ENCODE measurements around the gene DNAJC22. TPM values are rescaled to one million over a fixed set of nuclear protein-coding genes. Genes with fewer than 3 reads are reported as not detected.
A peak's percentile ranks its signal among the peaks of the same experiment; 100 is the strongest.

The DNAJC22 gene
- total and polyA plus RNA-seq, 9 of the 15 experiments (the other 6 are each of a cell fraction or from before 2014, with no cell fraction given), result 0.10 to 1.2 (median 0.47) TPM

DNA sequence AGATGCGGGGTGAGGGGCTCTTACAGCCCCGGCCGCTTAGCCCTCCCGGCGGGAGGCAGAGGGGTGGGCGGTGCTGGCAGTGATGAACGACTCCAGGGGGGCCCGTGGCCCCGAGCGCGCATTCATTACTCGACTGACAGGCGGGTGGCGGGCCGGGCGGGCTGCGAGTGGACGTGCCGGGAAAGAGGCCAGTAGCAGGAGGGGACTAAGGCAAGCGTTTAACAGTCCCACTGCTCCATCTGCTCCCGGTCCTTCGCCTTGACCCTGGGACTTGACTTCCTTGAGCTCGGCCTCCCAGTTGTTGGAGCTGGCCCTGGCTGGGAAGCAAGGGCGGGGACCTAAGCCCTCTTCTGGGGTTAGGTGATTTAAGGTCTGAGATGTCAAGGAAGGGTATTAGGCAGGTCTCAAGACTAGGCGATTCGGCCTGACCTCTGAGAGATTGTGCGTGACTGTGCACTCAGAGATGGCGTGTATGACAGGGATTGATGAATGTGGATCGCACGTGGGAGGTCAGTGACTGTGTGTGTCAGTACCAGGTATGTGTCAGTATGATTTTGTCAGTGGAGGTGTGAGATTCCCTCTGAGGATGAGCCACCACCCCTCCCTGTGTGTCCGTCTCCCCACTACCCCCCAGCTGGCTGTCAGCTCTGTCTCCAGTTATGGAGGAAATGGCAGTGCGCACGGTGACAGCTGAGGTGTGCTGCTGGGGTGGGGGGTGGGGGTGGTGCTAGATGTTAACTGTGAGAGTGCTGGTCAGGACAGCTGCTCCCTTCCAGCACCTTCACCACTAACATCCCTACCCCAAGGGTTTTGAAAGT, 3.6 kb upstream of the DNAJC22 start (continued):
- TF ChIP-seq, protein P1, sequence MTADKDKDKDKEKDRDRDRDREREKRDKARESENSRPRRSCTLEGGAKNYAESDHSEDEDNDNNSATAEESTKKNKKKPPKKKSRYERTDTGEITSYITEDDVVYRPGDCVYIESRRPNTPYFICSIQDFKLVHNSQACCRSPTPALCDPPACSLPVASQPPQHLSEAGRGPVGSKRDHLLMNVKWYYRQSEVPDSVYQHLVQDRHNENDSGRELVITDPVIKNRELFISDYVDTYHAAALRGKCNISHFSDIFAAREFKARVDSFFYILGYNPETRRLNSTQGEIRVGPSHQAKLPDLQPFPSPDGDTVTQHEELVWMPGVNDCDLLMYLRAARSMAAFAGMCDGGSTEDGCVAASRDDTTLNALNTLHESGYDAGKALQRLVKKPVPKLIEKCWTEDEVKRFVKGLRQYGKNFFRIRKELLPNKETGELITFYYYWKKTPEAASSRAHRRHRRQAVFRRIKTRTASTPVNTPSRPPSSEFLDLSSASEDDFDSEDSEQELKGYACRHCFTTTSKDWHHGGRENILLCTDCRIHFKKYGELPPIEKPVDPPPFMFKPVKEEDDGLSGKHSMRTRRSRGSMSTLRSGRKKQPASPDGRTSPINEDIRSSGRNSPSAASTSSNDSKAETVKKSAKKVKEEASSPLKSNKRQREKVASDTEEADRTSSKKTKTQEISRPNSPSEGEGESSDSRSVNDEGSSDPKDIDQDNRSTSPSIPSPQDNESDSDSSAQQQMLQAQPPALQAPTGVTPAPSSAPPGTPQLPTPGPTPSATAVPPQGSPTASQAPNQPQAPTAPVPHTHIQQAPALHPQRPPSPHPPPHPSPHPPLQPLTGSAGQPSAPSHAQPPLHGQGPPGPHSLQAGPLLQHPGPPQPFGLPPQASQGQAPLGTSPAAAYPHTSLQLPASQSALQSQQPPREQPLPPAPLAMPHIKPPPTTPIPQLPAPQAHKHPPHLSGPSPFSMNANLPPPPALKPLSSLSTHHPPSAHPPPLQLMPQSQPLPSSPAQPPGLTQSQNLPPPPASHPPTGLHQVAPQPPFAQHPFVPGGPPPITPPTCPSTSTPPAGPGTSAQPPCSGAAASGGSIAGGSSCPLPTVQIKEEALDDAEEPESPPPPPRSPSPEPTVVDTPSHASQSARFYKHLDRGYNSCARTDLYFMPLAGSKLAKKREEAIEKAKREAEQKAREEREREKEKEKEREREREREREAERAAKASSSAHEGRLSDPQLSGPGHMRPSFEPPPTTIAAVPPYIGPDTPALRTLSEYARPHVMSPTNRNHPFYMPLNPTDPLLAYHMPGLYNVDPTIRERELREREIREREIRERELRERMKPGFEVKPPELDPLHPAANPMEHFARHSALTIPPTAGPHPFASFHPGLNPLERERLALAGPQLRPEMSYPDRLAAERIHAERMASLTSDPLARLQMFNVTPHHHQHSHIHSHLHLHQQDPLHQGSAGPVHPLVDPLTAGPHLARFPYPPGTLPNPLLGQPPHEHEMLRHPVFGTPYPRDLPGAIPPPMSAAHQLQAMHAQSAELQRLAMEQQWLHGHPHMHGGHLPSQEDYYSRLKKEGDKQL (CRISPR knock-in tag; IDR thresholded peaks at IDR 0.05; ENCODE audit: borderline replicate concordance), result no peak
- TF ChIP-seq ZNF384 (IDR thresholded peaks at IDR 0.05; ENCODE audit: low read depth, low read length) (0 out of 2 replicates have a peak, but pooled peaks have one; percentile 32), ZKSCAN3 (CRISPR knock-in tag; IDR thresholded peaks at IDR 0.05) (no peak), GTF2F1 (IDR thresholded peaks at IDR 0.05; ENCODE audit: low read depth, low read length) (0 out of 2 replicates have a peak, but pooled peaks have one; percentile 3), HDAC1 (IDR thresholded peaks at IDR 0.05) (peak in 1 of 2 experiments; percentile 76; a peak in 1 of 4 replicates), CBFA2T3 (IDR thresholded peaks at IDR 0.05) (peak; percentile 48), U2AF1 (optimal IDR thresholded peaks at IDR 0.05; ENCODE audit: low read depth, low read length) (no peak), E2F3 (CRISPR knock-in tag; IDR thresholded peaks at IDR 0.05) (no peak), HDAC2 (IDR thresholded peaks at IDR 0.05) (no peak; the same call in 1 of the 2 replicates), DIDO1 (tag; IDR thresholded peaks at IDR 0.05; ENCODE audit: low read depth) (no peak), SMARCE1 (IDR thresholded peaks at IDR 0.05) (no peak)
- TF ChIP-seq, protein P2, sequence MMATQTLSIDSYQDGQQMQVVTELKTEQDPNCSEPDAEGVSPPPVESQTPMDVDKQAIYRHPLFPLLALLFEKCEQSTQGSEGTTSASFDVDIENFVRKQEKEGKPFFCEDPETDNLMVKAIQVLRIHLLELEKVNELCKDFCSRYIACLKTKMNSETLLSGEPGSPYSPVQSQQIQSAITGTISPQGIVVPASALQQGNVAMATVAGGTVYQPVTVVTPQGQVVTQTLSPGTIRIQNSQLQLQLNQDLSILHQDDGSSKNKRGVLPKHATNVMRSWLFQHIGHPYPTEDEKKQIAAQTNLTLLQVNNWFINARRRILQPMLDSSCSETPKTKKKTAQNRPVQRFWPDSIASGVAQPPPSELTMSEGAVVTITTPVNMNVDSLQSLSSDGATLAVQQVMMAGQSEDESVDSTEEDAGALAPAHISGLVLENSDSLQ (IDR thresholded peaks at IDR 0.05), result peak; percentile 85
- TF ChIP-seq, protein P3, sequence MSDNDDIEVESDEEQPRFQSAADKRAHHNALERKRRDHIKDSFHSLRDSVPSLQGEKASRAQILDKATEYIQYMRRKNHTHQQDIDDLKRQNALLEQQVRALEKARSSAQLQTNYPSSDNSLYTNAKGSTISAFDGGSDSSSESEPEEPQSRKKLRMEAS (CRISPR knock-in tag; IDR thresholded peaks at IDR 0.05), result peak; percentile 71
- TF ChIP-seq, protein P4, sequence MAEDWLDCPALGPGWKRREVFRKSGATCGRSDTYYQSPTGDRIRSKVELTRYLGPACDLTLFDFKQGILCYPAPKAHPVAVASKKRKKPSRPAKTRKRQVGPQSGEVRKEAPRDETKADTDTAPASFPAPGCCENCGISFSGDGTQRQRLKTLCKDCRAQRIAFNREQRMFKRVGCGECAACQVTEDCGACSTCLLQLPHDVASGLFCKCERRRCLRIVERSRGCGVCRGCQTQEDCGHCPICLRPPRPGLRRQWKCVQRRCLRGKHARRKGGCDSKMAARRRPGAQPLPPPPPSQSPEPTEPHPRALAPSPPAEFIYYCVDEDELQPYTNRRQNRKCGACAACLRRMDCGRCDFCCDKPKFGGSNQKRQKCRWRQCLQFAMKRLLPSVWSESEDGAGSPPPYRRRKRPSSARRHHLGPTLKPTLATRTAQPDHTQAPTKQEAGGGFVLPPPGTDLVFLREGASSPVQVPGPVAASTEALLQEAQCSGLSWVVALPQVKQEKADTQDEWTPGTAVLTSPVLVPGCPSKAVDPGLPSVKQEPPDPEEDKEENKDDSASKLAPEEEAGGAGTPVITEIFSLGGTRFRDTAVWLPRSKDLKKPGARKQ (CRISPR knock-in tag; IDR thresholded peaks at IDR 0.05), result no peak
- TF ChIP-seq, protein P5, sequence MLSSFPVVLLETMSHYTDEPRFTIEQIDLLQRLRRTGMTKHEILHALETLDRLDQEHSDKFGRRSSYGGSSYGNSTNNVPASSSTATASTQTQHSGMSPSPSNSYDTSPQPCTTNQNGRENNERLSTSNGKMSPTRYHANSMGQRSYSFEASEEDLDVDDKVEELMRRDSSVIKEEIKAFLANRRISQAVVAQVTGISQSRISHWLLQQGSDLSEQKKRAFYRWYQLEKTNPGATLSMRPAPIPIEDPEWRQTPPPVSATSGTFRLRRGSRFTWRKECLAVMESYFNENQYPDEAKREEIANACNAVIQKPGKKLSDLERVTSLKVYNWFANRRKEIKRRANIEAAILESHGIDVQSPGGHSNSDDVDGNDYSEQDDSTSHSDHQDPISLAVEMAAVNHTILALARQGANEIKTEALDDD (IDR thresholded peaks at IDR 0.05), result 0 out of 2 replicates have a peak, but pooled peaks have one; percentile 19
